GM12878 (cell line): ENCODE measurements around the gene LRRC73. TPM values are rescaled to one million over a fixed set of nuclear protein-coding genes. Genes with fewer than 3 reads are reported as not detected.

Experiments
- ATAC-seq: fragments of 200-7000 bp; cut with Tn5 transposase; 3 replicates; pipeline ENCODE4 v1.9.1; 2020; ENCODE audit warnings: mild to moderate bottlenecking, moderate library complexity
- BruUV-seq: library from RNA; stranded (reverse); fragments of 400-500 nt; replicated peaks from 2 replicates; lab custom pipeline; 2021; lab: Mats Ljungman, UMichigan
- CTCF ChIA-PET: fragments of 300-600 bp; sonication (Branson Sonifier 250); formaldehyde crosslinking; extraction: SDS; loops from one replicate; lab custom pipeline; 2021; ENCODE audit warnings: inconsistent platforms; lab: Yijun Ruan, JAX
- POLR2A ChIA-PET: fragments of 350-600 bp; formaldehyde crosslinking; extraction: SDS; loops from one replicate; lab custom pipeline; 2021; ENCODE audit warnings: inconsistent platforms; lab: Charles Lee
- RAD21 ChIA-PET: fragments of 300-600 bp; sonication (Branson Sonifier 250); formaldehyde crosslinking; loops from one replicate; lab custom pipeline; 2023; ENCODE audit warnings: antibody characterized with exemption; ENCODE audit not compliant: unreplicated experiment; lab: Charles Lee
- SMC1A ChIA-PET: fragments of 300-600 bp; sonication (Branson Sonifier 250); formaldehyde crosslinking; loops from one replicate; lab custom pipeline; 2023; ENCODE audit not compliant: unreplicated experiment, uncharacterized antibody; lab: Charles Lee
- DNase-seq: peaks from one replicate; pipeline ENCODE4 v3.0.0-alpha.2; 2011; ENCODE audit warnings: low read depth, low spot score
- FAIRE-seq: peaks from 3 replicates; lab custom pipeline; 2011; peaks lifted over from hg19 to GRCh38; lab: Jason Lieb, UNC
- H2AFZ ChIP-seq: 2 replicates; pipeline ENCODE4 v1.6.0; 2011; ENCODE audit warnings: low read depth, low read length, control low read depth; ENCODE audit not compliant: control insufficient read depth
- H3K27ac ChIP-seq: 2 replicates; pipeline ENCODE4 v1.5.1; 2011; ENCODE audit warnings: control low read depth; ENCODE audit not compliant: control insufficient read depth, insufficient read depth
- H3K27me3 ChIP-seq, 2 experiments: replicated peaks in 1 of 2; 2 replicates each; pipeline versions ENCODE4 v1.6.0 to v1.6.1; 2011; ENCODE audit warnings: low read length in 1 of 2; ENCODE audit not compliant: control insufficient read depth in 2 of 2, insufficient read depth in 2 of 2
- H3K36me3 ChIP-seq, 2 experiments: 2 replicates each; pipeline ENCODE4 v1.5.1; 2011; ENCODE audit warnings: low read length in 1 of 2; ENCODE audit not compliant: control insufficient read depth in 2 of 2, insufficient read depth in 2 of 2
- H3K4me1 ChIP-seq: 2 replicates; pipeline ENCODE4 v1.6.1; 2011; ENCODE audit warnings: mild to moderate bottlenecking, low read length, moderate library complexity, mixed read lengths; ENCODE audit not compliant: control insufficient read depth, insufficient read depth
- H3K4me2 ChIP-seq: 2 replicates; pipeline ENCODE4 v1.6.0; 2011; ENCODE audit warnings: control low read depth; ENCODE audit not compliant: control insufficient read depth, insufficient read depth
- H3K4me3 ChIP-seq: fragments of 200-600 bp; sonication (generic); 2 replicates; pipeline ENCODE4 v1.5.1; 2016
- H3K79me2 ChIP-seq: 2 replicates; pipeline ENCODE4 v1.6.0; 2011; ENCODE audit warnings: low read length; ENCODE audit not compliant: control insufficient read depth, insufficient read depth
- H3K9ac ChIP-seq: 2 replicates; pipeline ENCODE4 v1.8.0; 2011; ENCODE audit warnings: low read length, control low read depth, mixed read lengths; ENCODE audit not compliant: control insufficient read depth, insufficient read depth
- H3K9me3 ChIP-seq: replicated peaks from 3 replicates; pipeline ENCODE4 v1.5.1; 2011; ENCODE audit warnings: mild to moderate bottlenecking, low read length; ENCODE audit not compliant: control insufficient read depth, insufficient read depth
- H4K20me1 ChIP-seq: 2 replicates; pipeline ENCODE4 v1.6.0; 2011; ENCODE audit not compliant: control insufficient read depth, insufficient read depth
- CEBPB ChIP-seq, 2 experiments: fragments of 150-350 bp in 1 of 2; IDR thresholded peaks; 2 replicates each; pipeline ENCODE4 v1.6.1; 2012 to 2014; ENCODE audit warnings: low read depth in 2 of 2, low read length in 2 of 2, borderline replicate concordance in 1 of 2, inconsistent platforms in 1 of 2
- CHD1 ChIP-seq: IDR thresholded peaks from 2 replicates; pipeline ENCODE4 v1.6.1; 2012; ENCODE audit warnings: low read depth, low read length, improper control_type of control experiment
- DPF2 ChIP-seq: fragments of 450-650 bp; IDR thresholded peaks from 2 replicates; pipeline ENCODE4 v1.6.1; 2017; ENCODE audit warnings: mild to moderate bottlenecking
- ELK1 ChIP-seq: IDR thresholded peaks from 2 replicates; pipeline ENCODE4 v1.6.1; 2012; ENCODE audit warnings: low read depth, low read length, improper control_type of control experiment
- FOXM1 ChIP-seq: IDR thresholded peaks from 2 replicates; pipeline ENCODE4 v1.6.1; 2012; ENCODE audit warnings: low read depth, mild to moderate bottlenecking, inconsistent platforms, low read length, moderate library complexity
- HSF1 ChIP-seq: fragments of 150-350 bp; IDR thresholded peaks from 2 replicates; pipeline ENCODE4 v1.6.1; 2014; ENCODE audit warnings: mild to moderate bottlenecking, low read depth, low read length
- IKZF1 ChIP-seq: fragments of 450-650 bp; conservative IDR thresholded peaks from 2 replicates; pipeline ENCODE4 v1.6.1; 2017; ENCODE audit warnings: antibody characterized with exemption, mild to moderate bottlenecking
- MYB ChIP-seq: fragments of 150-350 bp; IDR thresholded peaks from 2 replicates; pipeline ENCODE4 v1.6.1; 2014; ENCODE audit warnings: mild to moderate bottlenecking, low read depth, low read length, borderline replicate concordance
- NFIC ChIP-seq: IDR thresholded peaks from 2 replicates; pipeline ENCODE4 v1.6.1; 2012; ENCODE audit warnings: low read depth, mild to moderate bottlenecking, inconsistent platforms, low read length, moderate library complexity
- NR2C2 ChIP-seq: IDR thresholded peaks from 2 replicates; pipeline ENCODE4 v1.6.1; 2011; ENCODE audit warnings: borderline replicate concordance, low read depth; ENCODE audit not compliant: control insufficient read depth, insufficient read length
- SMC3 ChIP-seq: IDR thresholded peaks from 2 replicates; pipeline ENCODE4 v1.6.1; 2011; ENCODE audit warnings: low read length, improper control_type of control experiment, borderline replicate concordance
- WRNIP1 ChIP-seq: IDR thresholded peaks from 2 replicates; pipeline ENCODE4 v1.6.1; 2011; ENCODE audit warnings: low read depth, low read length, improper control_type of control experiment, borderline replicate concordance
- ZBTB11 ChIP-seq: fragments of 450-650 bp; formaldehyde crosslinking; IDR thresholded peaks from 2 replicates; pipeline ENCODE4 v1.5.0; 2022; ENCODE audit warnings: mild to moderate bottlenecking, missing genetic modification characterization
- ZNF274 ChIP-seq: IDR thresholded peaks from one replicate; pipeline ENCODE4 v1.8.0; 2011; ENCODE audit not compliant: insufficient read length, insufficient read depth
- WGBS: methylation state at CpG from one replicate; pipeline ENCODE4 v1.1.6; 2016; ENCODE audit warnings: low lambda C conversion rate; ENCODE audit not compliant: insufficient replicate concordance, insufficient coverage; ENCODE audit errors: missing lambda C conversion rate; 5-methylcytosine and 5-hydroxymethylcytosine counted together
- in situ Hi-C: fragments of 300-500 bp; cut with MboI; formaldehyde crosslinking; loops from 9 replicates; pipeline ENCODE4 v1.14.3; 2018; ENCODE audit warnings: mixed read lengths
- intact Hi-C: fragments of 100-400 bp; cut with micrococcal nuclease; formaldehyde crosslinking; loops from one replicate; pipeline ENCODE4 v1.14.2; 2022; ENCODE audit not compliant: unreplicated experiment
- polyA plus RNA-seq, 11 experiments: library from polyadenylated mRNA; depleted of rRNA in 4 of 11; unstranded in 6 of 11; stranded (reverse) in 5 of 11; fragments of >200 nt; fragmentation: Nextera tagmentation in 4 of 11; fragmentation: Illumina TruSeq in 1 of 11; extraction: Ambion mirVana in 4 of 11; extraction: Trizol in 1 of 11; gene quantifications; 1 replicate in 1 of 11; 2 replicates in 10 of 11; pipeline versions ENCODE4 v1.2.1 to v1.2.3, GENCODE V29; 2011 to 2016; ENCODE audit warnings: inconsistent platforms in 2 of 11, missing spikeins in 2 of 11, low read depth in 1 of 11
- total RNA-seq, 4 experiments: library from RNA; depleted of rRNA in 3 of 4; stranded (reverse); fragments of >200 nt in 3 of 4; fragmentation: Illumina TruSeq in 1 of 4; extraction: Trizol in 1 of 4; gene quantifications; 2 replicates each; pipeline versions ENCODE4 v1.2.1 to v1.2.3, GENCODE V29; 2013 to 2021

LRRC73 gene
- total and polyA plus RNA-seq, 10 of the 15 experiments (the other 5 are each of a cell fraction or from before 2014, with no cell fraction given), result 0.13 TPM; not detected in 9

- ChIA-PET RAD21 (interaction anchor here (1.1 kb wide), 1 partner anchor 13 kb away, joined by 4 read pairs; no protein-coding TSS in a partner anchor), CTCF (interaction anchor here (1.0 to 7.6 kb wide), 4 partner anchors 12 to 231 kb away, joined by 3 to 70 read pairs (median 4); partner anchors contain the start of gene LRRC73), POLR2A (interaction anchor here (0.5 to 0.7 kb wide), 2 partner anchors 52 to 715 kb away, joined by 3 to 6 read pairs; no protein-coding TSS in a partner anchor), SMC1A (interaction anchor here (0.5 to 1.7 kb wide), 4 partner anchors 9 to 105 kb away, joined by 3 to 5 read pairs (median 4); no protein-coding TSS in a partner anchor)
- DNase-seq, result no peak
- no peak overlapping the region for H3K27ac ChIP-seq
- BruUV-seq, result no TSS peak
- FAIRE-seq, result no peak
- TF ChIP-seq IKZF1 (no peak), FOXM1 (no peak), DPF2 (no peak), SMC3 (no peak), ELK1 (no peak), NR2C2 (no peak), ZNF274 (no peak), ZBTB11 (CRISPR knock-in tag) (no peak), HSF1 (no peak), CEBPB (IDR thresholded peaks at IDR 0.05; ENCODE audit: borderline replicate concordance in 1 of 2, low read depth in 2 of 2, low read length in 2 of 2) (no peak), CHD1 (no peak), MYB (no peak), NFIC (no peak), WRNIP1 (no peak)
- peaks cover 3 to 6% of the 10 kb centered on the region in 2 experiments; a peak in 3 of 4 replicates for H3K36me3 ChIP-seq
- 94% methylated on average over 4 of the region's 4 CpGs for WGBS
- H3K79me2 ChIP-seq, result no peaks in the 10 kb centered on the region
- no peak overlapping the region for H2AFZ ChIP-seq
- H3K4me1 ChIP-seq, result no peaks in the 10 kb centered on the region
- H3K4me2 ChIP-seq, result no peak overlapping the region
- no peaks in the 10 kb centered on the region for H3K9me3 ChIP-seq
- H4K20me1 ChIP-seq, result no peaks in the 10 kb centered on the region; the same call in 1 of the 2 replicates
- in situ Hi-C loops (no loop called here), intact Hi-C loops (no loop called here)
- ATAC-seq, result no peak
- no peak overlapping the region for H3K9ac ChIP-seq
- no peaks in the 10 kb centered on the region for H3K27me3 ChIP-seq
- no peak overlapping the region for H3K4me3 ChIP-seq
Measured at GRCh38 chr6:43494766-43495165, 15.4 kb downstream of the LRRC73 start.
